Right lobe of liver (tissue), 4 donors: ENCODE measurements around the gene ZCCHC24.

ENCODE experiments used
- CTCF ChIP-seq, 4 donors: fragments of 200-600 bp in 3 of 4; fragments of 450-650 bp in 1 of 4; IDR thresholded peaks; one replicate each; pipeline versions ENCODE4 v1.5.1 to v1.8.0; 2016 to 2022; ENCODE audit warnings: antibody characterized with exemption in 4 of 4, mild to moderate bottlenecking in 2 of 4
- POLR2A ChIP-seq: fragments of 450-650 bp; IDR thresholded peaks from one replicate; pipeline ENCODE4 v1.6.1; 2017; ENCODE audit warnings: antibody characterized with exemption, mild to moderate bottlenecking
- donor health status: DM: no; HTN: no; CAD: no.
- donor health status: DM: no; HTN: no; CAD: no.
- donor health status: DM: no; HTN: yes; CAD: no.

GRCh38 chr10:79348640-79348988 is 96.8 kb downstream of the ZCCHC24 start:
- TF ChIP-seq CTCF (IDR thresholded peaks at IDR 0.05) = no peak
- TF ChIP-seq POLR2A = no peak
